HG03442 (cell line): ENCODE data around the gene C20orf173.
A peak's percentile ranks its signal among the peaks of the same experiment; 100 is the strongest.
"Not testable (repeated sequence)": the region's sequence is repeated elsewhere in the genome, so short reads cannot be mapped to it uniquely, and the experiment has no call there.

ENCODE experiments used
- ATAC-seq: cut with Tn5 transposase; IDR thresholded peaks from one replicate; pipeline ENCODE4 v1.9.1; 2021; ENCODE audit warnings: mild to moderate bottlenecking, moderate library complexity; ENCODE audit not compliant: unreplicated experiment

The C20orf173 gene

GRCh38 chr20:35547329-35547728, 17.9 kb upstream of the C20orf173 start:
- ATAC-seq: no peak

GRCh38 chr20:35546127-35546526, 16.7 kb upstream of the C20orf173 start:
- ATAC-seq: no peak

- not testable (repeated sequence) for ATAC-seq
These were observed 15.5 kb upstream of the C20orf173 start for GRCh38 chr20:35544941-35545340.

GRCh38 chr20:35544436-35544835, 15.0 kb upstream of the C20orf173 start:
- ATAC-seq: no peak

GRCh38 chr20:35542990-35543389, 13.5 kb upstream of the C20orf173 start:
- no peak for ATAC-seq

GRCh38 chr20:35541783-35542662, 12.6 kb upstream of the C20orf173 start, which contains the start of gene ERGIC3:
TSS of gene ERGIC3 (plus strand) at chr20:35542078. CDS start at chr20:35542098, 20 bp downstream.
- ATAC-seq: peak; percentile 94

- no peak for ATAC-seq
These were observed 11.8 kb upstream of the C20orf173 start for GRCh38 chr20:35541118-35541782.

- ATAC-seq: no peak
These were observed 10.3 kb upstream of the C20orf173 start for GRCh38 chr20:35539756-35540212.

- no peak for ATAC-seq
These were observed 2.2 kb downstream of the C20orf173 start for GRCh38 chr20:35527122-35527769.

- ATAC-seq: no peak
These were observed 3.8 kb downstream of the C20orf173 start for GRCh38 chr20:35525639-35526038.

GRCh38 chr20:35523298-35523888, 6.1 kb downstream of the C20orf173 start:
- no peak for ATAC-seq

- no peak for ATAC-seq
These were observed 10.5 kb downstream of the C20orf173 start for GRCh38 chr20:35518955-35519354.

- ATAC-seq: not testable (repeated sequence)
These were observed 11.7 kb downstream of the C20orf173 start for GRCh38 chr20:35517767-35518166.

GRCh38 chr20:35517125-35517524, 12.3 kb downstream of the C20orf173 start:
- ATAC-seq: no peak

GRCh38 chr20:35515949-35516645, 13.4 kb downstream of the C20orf173 start:
- no peak for ATAC-seq

GRCh38 chr20:35515341-35515740, 14.1 kb downstream of the C20orf173 start:
- no peak for ATAC-seq

- no peak for ATAC-seq
These were observed 15.0 kb downstream of the C20orf173 start for GRCh38 chr20:35514371-35514932.

GRCh38 chr20:35511814-35512420, 17.5 kb downstream of the C20orf173 start:
- ATAC-seq: no peak

GRCh38 chr20:35510951-35511735, 18.3 kb downstream of the C20orf173 start:
- ATAC-seq: no peak
